Calu3 (cell line): Measurements from ENCODE around the gene MTRFR. TPM values are rescaled to one million over a fixed set of nuclear protein-coding genes. Genes with fewer than 3 reads are reported as not detected.
A peak's percentile ranks its signal among the peaks of the same experiment; 100 is the strongest.

Experiments
- BruUV-seq: library from RNA; stranded (reverse); fragments of 400-500 nt; replicated peaks from 2 replicates; lab custom pipeline; 2021; lab: Mats Ljungman, UMichigan
- CTCF ChIA-PET: fragments of 300-600 bp; sonication (Branson Sonifier 250); formaldehyde crosslinking; loops from one replicate; lab custom pipeline; 2022; ENCODE audit warnings: antibody characterized with exemption; lab: Charles Lee
- DNase-seq: peaks from one replicate; pipeline ENCODE4 v3.0.0; 2022
- H3K27ac Mint-ChIP-seq: one replicate; pipeline ENCODE4 v1.8.0; 2022; ENCODE audit warnings: mixed read lengths; ENCODE audit not compliant: unreplicated experiment
- H3K27me3 Mint-ChIP-seq: one replicate; pipeline ENCODE4 v1.8.0; 2022; ENCODE audit warnings: mixed read lengths; ENCODE audit not compliant: unreplicated experiment
- H3K36me3 Mint-ChIP-seq: one replicate; pipeline ENCODE4 v1.8.0; 2022; ENCODE audit warnings: mild to moderate bottlenecking, moderate library complexity, mixed read lengths; ENCODE audit not compliant: insufficient read depth, unreplicated experiment
- H3K4me1 Mint-ChIP-seq: one replicate; pipeline ENCODE4 v1.8.0; 2022; ENCODE audit warnings: mild to moderate bottlenecking, low read depth, mixed read lengths; ENCODE audit not compliant: unreplicated experiment
- H3K4me3 Mint-ChIP-seq: one replicate; pipeline ENCODE4 v1.8.0; 2022; ENCODE audit warnings: mild to moderate bottlenecking, low read depth, moderate library complexity, mixed read lengths; ENCODE audit not compliant: unreplicated experiment
- H3K9me3 Mint-ChIP-seq: one replicate; pipeline ENCODE4 v1.8.0; 2022; ENCODE audit warnings: low read depth, mixed read lengths; ENCODE audit not compliant: unreplicated experiment
- intact Hi-C: fragments of 100-400 bp; cut with micrococcal nuclease; formaldehyde crosslinking; loops from one replicate; pipeline ENCODE4 v1.10.0; 2022; ENCODE audit not compliant: unreplicated experiment
- total RNA-seq: library from RNA; stranded (reverse); gene quantifications from 2 replicates; pipeline ENCODE4 v1.2.3, GENCODE V29; 2022
- TF ChIP-seq, protein P1 (sequence below): fragments of 200-600 bp; IDR thresholded peaks from one replicate; pipeline ENCODE4 v1.8.0; 2022; ENCODE audit warnings: antibody characterized with exemption; ENCODE audit not compliant: unreplicated experiment

The MTRFR gene
- total RNA-seq, 1 experiment from 2014 or later, result 24.7 TPM

DNA sequence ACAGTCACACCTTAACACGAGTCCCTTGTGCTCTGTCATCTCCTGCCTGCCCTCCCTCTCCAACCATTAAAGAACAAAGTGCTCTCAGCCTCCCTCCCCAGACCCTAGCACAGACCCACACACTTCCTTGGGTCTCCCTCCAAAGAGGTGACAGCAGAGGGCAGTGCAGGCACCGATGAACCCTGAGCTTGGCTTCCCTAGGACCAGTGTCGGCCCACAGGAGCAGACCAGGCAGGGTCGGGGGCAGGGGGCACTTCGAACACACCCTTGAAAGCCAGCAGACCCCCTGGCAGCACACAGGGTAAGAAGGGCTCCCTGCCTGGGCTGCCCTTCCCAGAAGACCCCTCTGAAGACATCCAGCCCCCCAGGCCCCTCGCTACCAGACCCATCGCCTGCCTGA, 31.4 kb downstream of the MTRFR start:
- CTCF ChIA-PET, result interaction anchor here (0.6 to 0.7 kb wide), 2 partner anchors 14 to 115 kb away, joined by 3 read pairs; no protein-coding TSS in a partner anchor
- no peak for DNase-seq
- Mint-ChIP-seq H3K27ac (peak overlapping the region; percentile 39), H3K9me3 (no peaks in the 10 kb centered on the region), H3K27me3 (no peaks in the 10 kb centered on the region), H3K4me1 (no peaks in the 10 kb centered on the region), H3K4me3 (no peak overlapping the region), H3K36me3 (peaks cover 39% of the 10 kb centered on the region)
- intact Hi-C loops, result no loop called here
- TF ChIP-seq, protein P1, sequence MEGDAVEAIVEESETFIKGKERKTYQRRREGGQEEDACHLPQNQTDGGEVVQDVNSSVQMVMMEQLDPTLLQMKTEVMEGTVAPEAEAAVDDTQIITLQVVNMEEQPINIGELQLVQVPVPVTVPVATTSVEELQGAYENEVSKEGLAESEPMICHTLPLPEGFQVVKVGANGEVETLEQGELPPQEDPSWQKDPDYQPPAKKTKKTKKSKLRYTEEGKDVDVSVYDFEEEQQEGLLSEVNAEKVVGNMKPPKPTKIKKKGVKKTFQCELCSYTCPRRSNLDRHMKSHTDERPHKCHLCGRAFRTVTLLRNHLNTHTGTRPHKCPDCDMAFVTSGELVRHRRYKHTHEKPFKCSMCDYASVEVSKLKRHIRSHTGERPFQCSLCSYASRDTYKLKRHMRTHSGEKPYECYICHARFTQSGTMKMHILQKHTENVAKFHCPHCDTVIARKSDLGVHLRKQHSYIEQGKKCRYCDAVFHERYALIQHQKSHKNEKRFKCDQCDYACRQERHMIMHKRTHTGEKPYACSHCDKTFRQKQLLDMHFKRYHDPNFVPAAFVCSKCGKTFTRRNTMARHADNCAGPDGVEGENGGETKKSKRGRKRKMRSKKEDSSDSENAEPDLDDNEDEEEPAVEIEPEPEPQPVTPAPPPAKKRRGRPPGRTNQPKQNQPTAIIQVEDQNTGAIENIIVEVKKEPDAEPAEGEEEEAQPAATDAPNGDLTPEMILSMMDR, result no peak
- BruUV-seq, result no TSS peak

DNA sequence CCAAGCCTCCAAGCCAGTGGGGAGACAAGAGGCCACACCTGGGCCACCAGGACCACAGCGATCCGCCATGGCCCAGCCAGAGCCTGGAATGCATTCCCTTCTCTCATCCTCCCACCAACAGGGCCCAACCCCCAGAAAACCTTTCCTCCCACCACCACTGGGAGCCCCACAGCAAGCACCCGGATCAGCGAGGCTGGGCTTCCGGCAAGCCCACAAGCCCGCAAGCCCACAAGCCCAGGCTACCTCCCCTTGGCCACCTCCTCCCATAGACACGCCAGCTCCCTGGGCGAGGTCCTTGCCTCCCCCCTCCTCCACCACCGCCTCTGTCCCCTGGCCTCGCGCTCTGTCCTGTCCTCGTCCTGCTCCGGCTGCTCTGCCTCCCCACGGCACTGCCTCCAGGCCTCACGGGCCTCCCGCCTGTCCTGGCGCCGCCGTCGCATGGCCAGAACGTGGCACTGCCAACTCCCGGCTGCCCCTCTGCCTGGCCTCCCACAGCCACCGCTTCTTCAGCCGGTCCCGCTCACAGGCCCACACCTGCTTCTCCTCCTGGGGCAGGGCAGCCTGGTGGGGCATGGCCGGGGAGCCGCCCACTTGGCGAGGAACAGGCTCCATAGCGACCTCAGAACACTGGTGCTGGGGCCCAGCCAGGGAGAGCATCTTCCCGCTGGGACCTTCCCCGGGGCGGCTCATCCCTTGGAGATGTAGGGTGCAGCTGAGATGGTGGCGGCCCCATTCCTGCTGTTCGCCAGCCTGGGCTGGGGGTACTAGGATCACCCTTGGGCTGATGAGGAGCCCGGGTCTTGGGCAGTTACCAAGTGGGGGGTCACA, 32.8 kb downstream of the MTRFR start:
- TF ChIP-seq, protein P1, result no peak
- Mint-ChIP-seq H3K4me1 (no peaks in the 10 kb centered on the region), H3K36me3 (peaks cover 44% of the 10 kb centered on the region), H3K27ac (no peak overlapping the region), H3K27me3 (no peaks in the 10 kb centered on the region), H3K4me3 (no peak overlapping the region), H3K9me3 (no peaks in the 10 kb centered on the region)
- BruUV-seq, result no TSS peak
- CTCF ChIA-PET, result interaction anchor here (0.6 to 0.7 kb wide), 2 partner anchors 267 to 1869 kb away, joined by 5 to 6 read pairs; no protein-coding TSS in a partner anchor
- no peak for DNase-seq
- intact Hi-C loops, result no loop called here

DNA sequence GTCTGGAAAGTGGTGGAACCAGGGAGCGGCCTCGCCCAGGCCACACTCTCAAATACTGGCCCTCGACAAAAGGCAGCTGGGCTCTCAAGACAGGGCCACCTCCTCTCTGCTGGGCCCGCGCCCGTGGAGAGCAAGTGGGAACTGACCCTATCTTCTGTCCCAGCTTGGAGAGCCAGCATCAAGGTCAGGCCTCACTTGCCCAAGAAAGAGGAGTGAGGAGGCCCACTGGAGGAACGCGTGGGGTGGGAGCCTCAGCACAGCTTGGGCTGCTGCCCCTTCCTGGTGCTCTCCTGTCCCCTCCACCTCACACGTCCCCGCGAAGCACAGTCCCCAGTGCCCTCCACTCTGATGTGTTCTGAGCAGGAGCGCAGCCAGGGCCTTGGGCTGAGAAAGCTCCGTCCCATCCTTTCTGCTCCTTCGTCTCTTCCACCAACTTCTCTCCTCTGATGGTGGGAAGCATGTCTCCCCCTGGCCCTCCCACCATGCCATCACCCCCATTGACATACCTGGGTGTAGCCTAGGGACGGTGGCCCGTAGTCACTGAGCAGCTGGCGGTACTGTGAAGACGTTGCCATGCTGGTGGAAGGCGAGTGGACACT, 33.5 kb downstream of the MTRFR start:
- no peak overlapping the region for H3K4me3 Mint-ChIP-seq
- DNase-seq, result no peak
- no peaks in the 10 kb centered on the region for H3K27me3 Mint-ChIP-seq
- TF ChIP-seq, protein P1, result no peak
- CTCF ChIA-PET, result interaction anchor here (0.6 kb wide), 1 partner anchor 1870 kb away, joined by 5 read pairs; no protein-coding TSS in a partner anchor
- H3K4me1 Mint-ChIP-seq, result no peaks in the 10 kb centered on the region
- intact Hi-C loops, result no loop called here
- no TSS peak for BruUV-seq
- no peaks in the 10 kb centered on the region for H3K9me3 Mint-ChIP-seq
- H3K27ac Mint-ChIP-seq, result no peak overlapping the region
- peaks cover 43% of the 10 kb centered on the region for H3K36me3 Mint-ChIP-seq

DNA sequence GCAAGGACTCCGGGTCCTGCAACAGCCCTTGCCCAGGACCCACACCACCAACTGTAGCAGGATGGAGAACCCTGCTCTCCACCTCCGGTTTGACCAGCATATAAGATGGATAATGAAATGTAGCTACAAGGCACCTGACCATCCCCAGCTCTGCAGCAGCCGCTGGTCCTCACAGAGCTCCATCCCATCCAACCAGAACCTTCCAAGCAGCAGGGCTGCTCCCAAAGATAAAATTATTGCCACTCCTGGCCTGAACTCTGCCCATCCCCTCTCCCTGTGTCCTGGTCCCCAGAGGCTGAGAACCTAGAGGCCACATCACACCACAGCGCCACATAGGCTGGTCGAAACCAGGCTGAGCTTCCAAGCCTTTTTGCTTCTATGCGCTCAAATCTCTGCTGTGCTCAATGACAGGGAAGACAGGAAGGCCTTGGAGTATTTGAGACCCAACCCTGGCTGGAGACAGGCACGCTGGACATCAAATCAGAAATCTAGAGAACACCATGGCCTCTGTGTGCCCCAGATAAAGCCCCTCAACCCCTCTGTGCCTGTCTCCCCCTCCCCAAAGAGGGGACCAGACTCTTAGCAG, 34.2 kb downstream of the MTRFR start:
- Mint-ChIP-seq H3K36me3 (peaks cover 42% of the 10 kb centered on the region), H3K4me1 (no peaks in the 10 kb centered on the region), H3K27ac (no peak overlapping the region), H3K9me3 (no peaks in the 10 kb centered on the region), H3K4me3 (no peak overlapping the region), H3K27me3 (no peaks in the 10 kb centered on the region)
- TF ChIP-seq, protein P1, result no peak
- no peak for DNase-seq
- no TSS peak for BruUV-seq
- CTCF ChIA-PET, result no interaction called here
- intact Hi-C loops, result no loop called here
